ENCODE data around the gene MAP1B.
A peak's percentile ranks its signal among the peaks of the same experiment; 100 is the strongest.
"Not testable (repeated sequence)": the region's sequence is repeated elsewhere in the genome, so short reads cannot be mapped to it uniquely, and the experiment has no call there.

MAP1B gene

GRCh38 chr5:72107131-72107900 is at the start of gene MAP1B:
TSS of gene MAP1B (plus strand) at chr5:72107475. CDS start at chr5:72107532, 57 bp downstream.
- DNase-seq: peak; percentile 54

GRCh38 chr5:72057816-72058215 is 49.5 kb upstream of the MAP1B start:
- DNase-seq: no peak

GRCh38 chr5:72063219-72063819 is 44.0 kb upstream of the MAP1B start:
- no peak for DNase-seq

- no peak for DNase-seq
Measured at GRCh38 chr5:72064801-72065570, 42.3 kb upstream of the MAP1B start.

- DNase-seq: peak; percentile 54
Measured at GRCh38 chr5:72065751-72066255, 41.5 kb upstream of the MAP1B start.

GRCh38 chr5:72066705-72067107 is 40.6 kb upstream of the MAP1B start:
- DNase-seq: no peak

GRCh38 chr5:72067682-72068470 is 39.4 kb upstream of the MAP1B start:
- DNase-seq: no peak

- no peak for DNase-seq
Measured at GRCh38 chr5:72070529-72070928, 36.7 kb upstream of the MAP1B start.

- DNase-seq: no peak
Measured at GRCh38 chr5:72071906-72072305, 35.4 kb upstream of the MAP1B start.

- DNase-seq: peak; percentile 4
Measured at GRCh38 chr5:72074251-72074650, 33.0 kb upstream of the MAP1B start.

GRCh38 chr5:72075461-72075860 is 31.8 kb upstream of the MAP1B start:
- DNase-seq: no peak

- DNase-seq: no peak
Measured at GRCh38 chr5:72076621-72077300, 30.5 kb upstream of the MAP1B start.

- no peak for DNase-seq
Measured at GRCh38 chr5:72077390-72077789, 29.9 kb upstream of the MAP1B start.

GRCh38 chr5:72079288-72079687 is 28.0 kb upstream of the MAP1B start:
- DNase-seq: no peak

- DNase-seq: no peak
Measured at GRCh38 chr5:72082048-72082447, 25.2 kb upstream of the MAP1B start.

- DNase-seq: no peak
Measured at GRCh38 chr5:72084876-72085275, 22.4 kb upstream of the MAP1B start.

GRCh38 chr5:72085319-72085718 is 22.0 kb upstream of the MAP1B start:
- DNase-seq: no peak

GRCh38 chr5:72089713-72090112 is 17.6 kb upstream of the MAP1B start:
- not testable (repeated sequence) for DNase-seq

GRCh38 chr5:72092074-72092473 is 15.2 kb upstream of the MAP1B start:
- DNase-seq: no peak

- no peak for DNase-seq
Measured at GRCh38 chr5:72093217-72093616, 14.1 kb upstream of the MAP1B start.

- DNase-seq: no peak
Measured at GRCh38 chr5:72093824-72094223, 13.5 kb upstream of the MAP1B start.

GRCh38 chr5:72096602-72097188 is 10.6 kb upstream of the MAP1B start:
- no peak for DNase-seq
